NCI-H1694 (cell line): Measurements from ENCODE around the gene MCM3AP.

Source experiments
- DNase-seq: peaks from one replicate; lab custom pipeline; 2025; lab: John Stamatoyannopoulos, UW

The MCM3AP gene

GRCh38 chr21:46273341-46273740 lies 12.1 kb downstream of the MCM3AP start:
- no peak for DNase-seq

GRCh38 chr21:46269466-46269865 lies 15.9 kb downstream of the MCM3AP start:
- no peak for DNase-seq

GRCh38 chr21:46268371-46268770 lies 17.0 kb downstream of the MCM3AP start:
- DNase-seq = no peak

- DNase-seq = no peak
These were observed 18.5 kb downstream of the MCM3AP start for GRCh38 chr21:46266946-46267345.

- DNase-seq = no peak
These were observed 19.5 kb downstream of the MCM3AP start for GRCh38 chr21:46265736-46266525.

- no peak for DNase-seq
These were observed 20.7 kb downstream of the MCM3AP start for GRCh38 chr21:46264690-46265144.

GRCh38 chr21:46264046-46264689 lies 21.2 kb downstream of the MCM3AP start:
- DNase-seq = no peak

GRCh38 chr21:46256501-46256994 lies 28.9 kb downstream of the MCM3AP start:
- no peak for DNase-seq

GRCh38 chr21:46255758-46256337 lies 29.6 kb downstream of the MCM3AP start:
- no peak for DNase-seq

GRCh38 chr21:46255166-46255565 lies 30.2 kb downstream of the MCM3AP start:
- DNase-seq = no peak

GRCh38 chr21:46254208-46254975 lies 31.0 kb downstream of the MCM3AP start:
- no peak for DNase-seq

- DNase-seq = no peak
These were observed 31.7 kb downstream of the MCM3AP start for GRCh38 chr21:46253610-46254124.

GRCh38 chr21:46252840-46253239 lies 32.6 kb downstream of the MCM3AP start:
- DNase-seq = no peak

- no peak for DNase-seq
These were observed 35.2 kb downstream of the MCM3AP start for GRCh38 chr21:46250146-46250725.

- DNase-seq = no peak
These were observed 36.6 kb downstream of the MCM3AP start for GRCh38 chr21:46248827-46249226.

- no peak for DNase-seq
These were observed 37.0 kb downstream of the MCM3AP start for GRCh38 chr21:46248422-46248782.

- no peak for DNase-seq
These were observed 37.6 kb downstream of the MCM3AP start for GRCh38 chr21:46247699-46248421.

GRCh38 chr21:46246345-46246744 lies 39.1 kb downstream of the MCM3AP start:
- DNase-seq = no peak

- DNase-seq = no peak
These were observed 40.0 kb downstream of the MCM3AP start for GRCh38 chr21:46245213-46245915.

GRCh38 chr21:46244602-46245001 lies 40.8 kb downstream of the MCM3AP start:
- no peak for DNase-seq
